ENCODE results near the gene SYNGR3.

SYNGR3 gene

GRCh38 chr16:1982013-1982433 is 7.7 kb upstream of the SYNGR3 start:
- H3K4me3 ChIP-seq (ENCODE audit: low read depth in 1 of 2, low read length in 2 of 2): no peak overlapping the region
- H3K27ac ChIP-seq (ENCODE audit: low read depth, low read length): no peak overlapping the region
- no peak overlapping the region for H3K9ac ChIP-seq (ENCODE audit: low read length)
- H3K9me3 ChIP-seq (ENCODE audit: low read length): no peaks in the 10 kb centered on the region
- H3K4me1 ChIP-seq (ENCODE audit: insufficient read depth, low read length): peaks cover 14% of the 10 kb centered on the region
- peaks cover 19 to 60% of the 10 kb centered on the region in 2 donors for H3K27me3 ChIP-seq (ENCODE audit: control insufficient read depth in 1 of 2, insufficient read depth in 2 of 2, low read length in 2 of 2)
- H3K36me3 ChIP-seq (ENCODE audit: insufficient read depth, low read length): peaks cover 20% of the 10 kb centered on the region

- Histone ChIP-seq H3K27me3 (ENCODE audit: control insufficient read depth in 1 of 2, insufficient read depth in 2 of 2, low read length in 2 of 2) (peaks cover 19 to 50% of the 10 kb centered on the region in 2 donors), H3K4me3 (ENCODE audit: low read depth in 1 of 2, low read length in 2 of 2) (peak overlapping the region; percentile 61 to 87), H3K36me3 (ENCODE audit: insufficient read depth, low read length) (peaks cover 15% of the 10 kb centered on the region), H3K4me1 (ENCODE audit: insufficient read depth, low read length) (peaks cover 14% of the 10 kb centered on the region), H3K27ac (ENCODE audit: low read depth, low read length) (no peak overlapping the region), H3K9ac (ENCODE audit: low read length) (no peak overlapping the region), H3K9me3 (ENCODE audit: low read length) (no peaks in the 10 kb centered on the region)
Measured at GRCh38 chr16:1982991-1983543, 6.7 kb upstream of the SYNGR3 start.

- Histone ChIP-seq H3K36me3 (ENCODE audit: insufficient read depth, low read length) (peaks cover 15% of the 10 kb centered on the region), H3K9me3 (ENCODE audit: low read length) (no peaks in the 10 kb centered on the region), H3K9ac (ENCODE audit: low read length) (peak within 1 kb of the TSS; percentile 27), H3K27me3 (ENCODE audit: control insufficient read depth in 1 of 2, insufficient read depth in 2 of 2, low read length in 2 of 2) (peaks cover 22 to 47% of the 10 kb centered on the region in 2 donors), H3K4me1 (ENCODE audit: insufficient read depth, low read length) (peaks cover 14% of the 10 kb centered on the region), H3K4me3 (ENCODE audit: low read depth in 1 of 2, low read length in 2 of 2) (peak within 1 kb of the TSS; percentile 61 to 87), H3K27ac (ENCODE audit: low read depth, low read length) (peak within 1 kb of the TSS; percentile 63)
Measured at GRCh38 chr16:1983544-1984346, 6.0 kb upstream of the SYNGR3 start, which contains the start of gene GFER. GFER (plus strand) TSS chr16:1984193; CDS start chr16:1984219, 26 bp downstream.

- H3K9me3 ChIP-seq (ENCODE audit: low read length): no peaks in the 10 kb centered on the region
- H3K9ac ChIP-seq (ENCODE audit: low read length): peak overlapping the region; percentile 27
- H3K4me1 ChIP-seq (ENCODE audit: insufficient read depth, low read length): peaks cover 14% of the 10 kb centered on the region
- H3K36me3 ChIP-seq (ENCODE audit: insufficient read depth, low read length): peaks cover 15% of the 10 kb centered on the region
- peak overlapping the region; percentile 63 for H3K27ac ChIP-seq (ENCODE audit: low read depth, low read length)
- H3K4me3 ChIP-seq (ENCODE audit: low read depth in 1 of 2, low read length in 2 of 2): peak overlapping the region; percentile 61 to 87
- H3K27me3 ChIP-seq (ENCODE audit: control insufficient read depth in 1 of 2, insufficient read depth in 2 of 2, low read length in 2 of 2): peaks cover 31 to 47% of the 10 kb centered on the region in 2 donors
Measured at GRCh38 chr16:1984347-1985225, 5.2 kb upstream of the SYNGR3 start.

GRCh38 chr16:1985466-1986150 is 4.2 kb upstream of the SYNGR3 start:
- Histone ChIP-seq H3K9me3 (ENCODE audit: low read length) (no peaks in the 10 kb centered on the region), H3K4me1 (ENCODE audit: insufficient read depth, low read length) (peaks cover 16% of the 10 kb centered on the region), H3K27me3 (ENCODE audit: control insufficient read depth in 1 of 2, insufficient read depth in 2 of 2, low read length in 2 of 2) (peaks cover 34 to 43% of the 10 kb centered on the region in 2 donors), H3K27ac (ENCODE audit: low read depth, low read length) (no peak overlapping the region), H3K9ac (ENCODE audit: low read length) (no peak overlapping the region), H3K4me3 (ENCODE audit: low read depth in 1 of 2, low read length in 2 of 2) (peak overlapping the region in 1 of 2 donors; percentile 61), H3K36me3 (ENCODE audit: insufficient read depth, low read length) (peaks cover 15% of the 10 kb centered on the region)

- Histone ChIP-seq H3K36me3 (ENCODE audit: insufficient read depth, low read length) (peaks cover 15% of the 10 kb centered on the region), H3K9me3 (ENCODE audit: low read length) (no peaks in the 10 kb centered on the region), H3K27ac (ENCODE audit: low read depth, low read length) (no peak overlapping the region), H3K4me3 (ENCODE audit: low read depth in 1 of 2, low read length in 2 of 2) (no peak overlapping the region), H3K9ac (ENCODE audit: low read length) (no peak overlapping the region), H3K27me3 (ENCODE audit: control insufficient read depth in 1 of 2, insufficient read depth in 2 of 2, low read length in 2 of 2) (peaks cover 28 to 39% of the 10 kb centered on the region in 2 donors), H3K4me1 (ENCODE audit: insufficient read depth, low read length) (peaks cover 24% of the 10 kb centered on the region)
Measured at GRCh38 chr16:1987198-1987597, 2.6 kb upstream of the SYNGR3 start.

GRCh38 chr16:1990101-1990350 is 256 bp downstream of the SYNGR3 start:
- Histone ChIP-seq H3K27ac (ENCODE audit: low read depth, low read length) (no peak overlapping the region), H3K4me3 (ENCODE audit: low read depth in 1 of 2, low read length in 2 of 2) (no peak overlapping the region), H3K27me3 (ENCODE audit: control insufficient read depth in 1 of 2, insufficient read depth in 2 of 2, low read length in 2 of 2) (peaks cover 26 to 42% of the 10 kb centered on the region in 2 donors), H3K36me3 (ENCODE audit: insufficient read depth, low read length) (peaks cover 15% of the 10 kb centered on the region), H3K9ac (ENCODE audit: low read length) (no peak overlapping the region), H3K4me1 (ENCODE audit: insufficient read depth, low read length) (peaks cover 16% of the 10 kb centered on the region), H3K9me3 (ENCODE audit: low read length) (no peaks in the 10 kb centered on the region)

- no peak overlapping the region for H3K27ac ChIP-seq (ENCODE audit: low read depth, low read length)
- peaks cover 26 to 42% of the 10 kb centered on the region in 2 donors for H3K27me3 ChIP-seq (ENCODE audit: control insufficient read depth in 1 of 2, insufficient read depth in 2 of 2, low read length in 2 of 2)
- H3K36me3 ChIP-seq (ENCODE audit: insufficient read depth, low read length): peaks cover 15% of the 10 kb centered on the region
- no peak overlapping the region for H3K9ac ChIP-seq (ENCODE audit: low read length)
- no peak overlapping the region for H3K4me3 ChIP-seq (ENCODE audit: low read depth in 1 of 2, low read length in 2 of 2)
- no peaks in the 10 kb centered on the region for H3K9me3 ChIP-seq (ENCODE audit: low read length)
- H3K4me1 ChIP-seq (ENCODE audit: insufficient read depth, low read length): peaks cover 11% of the 10 kb centered on the region
Measured at GRCh38 chr16:1990351-1991134, 773 bp downstream of the SYNGR3 start.

GRCh38 chr16:1991135-1991551 is 1.4 kb downstream of the SYNGR3 start:
- peaks cover 11% of the 10 kb centered on the region for H3K4me1 ChIP-seq (ENCODE audit: insufficient read depth, low read length)
- H3K9ac ChIP-seq (ENCODE audit: low read length): no peak overlapping the region
- H3K27ac ChIP-seq (ENCODE audit: low read depth, low read length): no peak overlapping the region
- H3K36me3 ChIP-seq (ENCODE audit: insufficient read depth, low read length): peaks cover 10% of the 10 kb centered on the region
- peaks cover 26 to 42% of the 10 kb centered on the region in 2 donors for H3K27me3 ChIP-seq (ENCODE audit: control insufficient read depth in 1 of 2, insufficient read depth in 2 of 2, low read length in 2 of 2)
- H3K4me3 ChIP-seq (ENCODE audit: low read depth in 1 of 2, low read length in 2 of 2): peak overlapping the region in 1 of 2 donors; percentile 32
- no peaks in the 10 kb centered on the region for H3K9me3 ChIP-seq (ENCODE audit: low read length)

GRCh38 chr16:1991588-1991947 is 1.8 kb downstream of the SYNGR3 start:
- Histone ChIP-seq H3K9me3 (ENCODE audit: low read length) (no peaks in the 10 kb centered on the region), H3K27ac (ENCODE audit: low read depth, low read length) (no peak overlapping the region), H3K9ac (ENCODE audit: low read length) (no peak overlapping the region), H3K4me1 (ENCODE audit: insufficient read depth, low read length) (peaks cover 11% of the 10 kb centered on the region), H3K4me3 (ENCODE audit: low read depth in 1 of 2, low read length in 2 of 2) (peak overlapping the region in 1 of 2 donors; percentile 32), H3K36me3 (ENCODE audit: insufficient read depth, low read length) (peaks cover 5% of the 10 kb centered on the region), H3K27me3 (ENCODE audit: control insufficient read depth in 1 of 2, insufficient read depth in 2 of 2, low read length in 2 of 2) (peaks cover 26 to 42% of the 10 kb centered on the region in 2 donors)

All from muscle layer of colon (tissue), 2 donors.